H1 (cell line): ENCODE results near the gene KREMEN1. TPM values are rescaled to one million over a fixed set of nuclear protein-coding genes. Genes with fewer than 3 reads are reported as not detected.

Source experiments
- CTCF ChIA-PET: fragments of 300-600 bp; sonication (Branson Sonifier 250); formaldehyde crosslinking; loops from one replicate; lab custom pipeline; 2021; ENCODE audit not compliant: partially characterized antibody; lab: Charles Lee
- POLR2A ChIA-PET: fragments of 300-600 bp; sonication (Branson Sonifier 250); formaldehyde crosslinking; loops from one replicate; lab custom pipeline; 2021; ENCODE audit warnings: inconsistent platforms; ENCODE audit not compliant: partially characterized antibody; lab: Charles Lee
- DNase-seq, 2 experiments: peaks; one replicate each; pipeline versions ENCODE4 v3.0.0 to v3.0.0-alpha.2; 2010 to 2022; ENCODE audit warnings: low spot score in 2 of 2, low read depth in 1 of 2, mixed read lengths in 1 of 2
- FAIRE-seq: peaks from 2 replicates; lab custom pipeline; 2011; peaks lifted over from hg19 to GRCh38; lab: Jason Lieb, UNC
- H2AFZ ChIP-seq: 2 replicates; pipeline ENCODE4 v1.8.1; 2012; ENCODE audit warnings: low read length, inconsistent platforms
- H2AK5ac ChIP-seq: 2 replicates; pipeline ENCODE4 v1.6.1; 2013; ENCODE audit warnings: low read depth, low read length
- H2BK120ac ChIP-seq: replicated peaks from 2 replicates; pipeline ENCODE3; 2013; ENCODE audit warnings: low read depth, low read length, inconsistent platforms
- H2BK12ac ChIP-seq: 2 replicates; pipeline ENCODE4 v1.6.1; 2013; ENCODE audit warnings: low read depth, low read length
- H2BK15ac ChIP-seq: 2 replicates; pipeline ENCODE4 v1.6.1; 2013; ENCODE audit warnings: low read length
- H2BK20ac ChIP-seq: 2 replicates; pipeline ENCODE4 v1.6.1; 2013; ENCODE audit warnings: low read length
- H2BK5ac ChIP-seq: 2 replicates; pipeline ENCODE4 v1.6.1; 2013; ENCODE audit warnings: low read depth, low read length
- H3K14ac ChIP-seq: 2 replicates; pipeline ENCODE4 v1.6.1; 2013; ENCODE audit warnings: inconsistent platforms; ENCODE audit not compliant: insufficient read length
- H3K18ac ChIP-seq: 2 replicates; pipeline ENCODE4 v1.6.1; 2013; ENCODE audit warnings: low read length; ENCODE audit errors: extremely low read depth
- H3K23ac ChIP-seq: 2 replicates; pipeline ENCODE4 v1.6.1; 2013; ENCODE audit warnings: inconsistent platforms; ENCODE audit not compliant: insufficient read length
- H3K23me2 ChIP-seq: 2 replicates; pipeline ENCODE4 v1.6.1; 2013; ENCODE audit warnings: low read depth, low read length
- H3K27ac ChIP-seq: 2 replicates; pipeline ENCODE4 v1.6.1; 2011; ENCODE audit warnings: low read depth, low read length, inconsistent platforms
- H3K27me3 ChIP-seq, 4 experiments: replicated peaks in 1 of 4; 1 replicate in 1 of 4; 2 replicates in 3 of 4; pipeline versions ENCODE4 v1.6.1 to v1.8.1; 2011 to 2013; ENCODE audit warnings: low read length in 3 of 4, mild to moderate bottlenecking in 3 of 4, inconsistent platforms in 2 of 4, mixed read lengths in 2 of 4, moderate library complexity in 1 of 4; ENCODE audit not compliant: control insufficient read depth in 3 of 4, insufficient read depth in 3 of 4; ENCODE audit errors: extremely low read depth in 1 of 4
- H3K36me3 ChIP-seq, 4 experiments: 2 replicates each; pipeline versions ENCODE4 v1.6.1 to v1.8.1; 2011 to 2013; ENCODE audit warnings: mild to moderate bottlenecking in 4 of 4, low read length in 3 of 4, moderate library complexity in 2 of 4, control low read depth in 1 of 4, inconsistent platforms in 1 of 4; ENCODE audit not compliant: insufficient read depth in 4 of 4, control insufficient read depth in 2 of 4
- H3K4ac ChIP-seq: replicated peaks from 2 replicates; pipeline ENCODE3; 2013; ENCODE audit warnings: low read length, low read depth, mixed read lengths, inconsistent platforms; ENCODE audit not compliant: insufficient read length
- H3K4me1 ChIP-seq, 4 experiments: replicated peaks in 1 of 4; 1 replicate in 1 of 4; 2 replicates in 3 of 4; pipeline versions ENCODE4 v1.6.1 to v1.8.1; 2011 to 2013; ENCODE audit warnings: low read length in 3 of 4, inconsistent platforms in 2 of 4, mixed read lengths in 1 of 4; ENCODE audit not compliant: insufficient read depth in 4 of 4, control insufficient read depth in 3 of 4
- H3K4me2 ChIP-seq, 2 experiments: 2 replicates each; pipeline versions ENCODE4 v1.6.1 to v1.8.1; 2011 to 2013; ENCODE audit warnings: low read depth in 2 of 2, low read length in 2 of 2, control low read depth in 1 of 2, inconsistent platforms in 1 of 2, mild to moderate bottlenecking in 1 of 2; ENCODE audit not compliant: insufficient read depth in 1 of 2
- H3K4me3 ChIP-seq, 4 experiments: fragments of 200-600, 300-600 bp in 1 of 4; sonication (generic), shearing (Covaris generic), sonication (Bioruptor Twin) in 1 of 4; 2 replicates each; pipeline versions ENCODE4 v1.5.1 to v1.8.1; 2011 to 2016; ENCODE audit warnings: low read length in 4 of 4, low read depth in 3 of 4, control low read depth in 2 of 4, inconsistent platforms in 2 of 4, mild to moderate bottlenecking in 2 of 4, mixed read lengths in 1 of 4, moderate library complexity in 1 of 4; ENCODE audit not compliant: insufficient read depth in 2 of 4; ENCODE audit errors: extremely low read depth in 1 of 4
- H3K56ac ChIP-seq: replicated peaks from 2 replicates; pipeline ENCODE3; 2013; ENCODE audit warnings: low read depth, mild to moderate bottlenecking, mixed read lengths, low read length, inconsistent platforms; ENCODE audit not compliant: insufficient read length
- H3K79me1 ChIP-seq: 2 replicates; pipeline ENCODE4 v1.6.1; 2013; ENCODE audit warnings: low read depth, low read length, control low read depth
- H3K79me2 ChIP-seq, 2 experiments: 2 replicates each; pipeline versions ENCODE4 v1.6.1 to v1.8.1; 2012 to 2013; ENCODE audit warnings: low read length in 2 of 2, mild to moderate bottlenecking in 2 of 2, inconsistent platforms in 1 of 2; ENCODE audit not compliant: insufficient read depth in 2 of 2, control insufficient read depth in 1 of 2
- H3K9ac ChIP-seq, 4 experiments: replicated peaks in 1 of 4; 1 replicate in 1 of 4; 2 replicates in 3 of 4; pipeline versions ENCODE4 v1.6.1 to v1.8.1; 2011 to 2013; ENCODE audit warnings: low read depth in 3 of 4, low read length in 3 of 4, control low read depth in 2 of 4, mild to moderate bottlenecking in 2 of 4, moderate library complexity in 2 of 4, inconsistent platforms in 1 of 4; ENCODE audit errors: extremely low read depth in 1 of 4
- H3K9me3 ChIP-seq, 2 experiments: 2 replicates each; pipeline versions ENCODE4 v1.6.1 to v1.8.1; 2012 to 2013; ENCODE audit warnings: mild to moderate bottlenecking in 2 of 2, moderate library complexity in 2 of 2, control low read depth in 1 of 2, inconsistent platforms in 1 of 2, low read depth in 1 of 2, low read length in 1 of 2, mixed read lengths in 1 of 2; ENCODE audit not compliant: insufficient read depth in 2 of 2
- H4K20me1 ChIP-seq, 2 experiments: replicated peaks in 1 of 2; 2 replicates each; pipeline versions ENCODE3 to v1.8.1; 2011 to 2013; ENCODE audit warnings: inconsistent platforms in 2 of 2, low read length in 2 of 2, mild to moderate bottlenecking in 1 of 2; ENCODE audit not compliant: insufficient read depth in 2 of 2, control insufficient read depth in 1 of 2
- H4K5ac ChIP-seq: 2 replicates; pipeline ENCODE4 v1.6.1; 2013; ENCODE audit warnings: low read length, low read depth, mixed read lengths, inconsistent platforms; ENCODE audit not compliant: insufficient read length
- H4K8ac ChIP-seq: 2 replicates; pipeline ENCODE4 v1.8.0; 2013; ENCODE audit warnings: mild to moderate bottlenecking, moderate library complexity, low read length, inconsistent platforms; ENCODE audit not compliant: insufficient read depth; ENCODE audit errors: extremely low read depth
- H4K91ac ChIP-seq: replicated peaks from 2 replicates; pipeline ENCODE3; 2013; ENCODE audit warnings: low read length, mixed read lengths, inconsistent platforms; ENCODE audit not compliant: insufficient read length
- CHD2 ChIP-seq: IDR thresholded peaks from 2 replicates; pipeline ENCODE4 v1.6.1; 2012; ENCODE audit warnings: low read length, improper control_type of control experiment
- EGR1 ChIP-seq: IDR thresholded peaks from 2 replicates; pipeline ENCODE4 v1.6.1; 2011; ENCODE audit warnings: low read depth, low read length, borderline replicate concordance
- GABPA ChIP-seq: IDR thresholded peaks from 2 replicates; pipeline ENCODE4 v1.6.1; 2011; ENCODE audit warnings: mild to moderate bottlenecking, low read length, moderate library complexity, borderline replicate concordance; ENCODE audit not compliant: insufficient read depth
- GTF2F1 ChIP-seq: IDR thresholded peaks from 2 replicates; pipeline ENCODE4 v1.6.1; 2012; ENCODE audit warnings: low read depth, low read length, improper control_type of control experiment, borderline replicate concordance
- HDAC2 ChIP-seq, 2 experiments: fragments of 300-600 bp in 1 of 2; sonication (generic) in 1 of 2; IDR thresholded peaks; 2 replicates each; pipeline ENCODE4 v1.6.1; 2011 to 2012; ENCODE audit warnings: low read depth in 2 of 2, low read length in 2 of 2, mild to moderate bottlenecking in 2 of 2, moderate library complexity in 2 of 2, borderline replicate concordance in 1 of 2, inconsistent platforms in 1 of 2
- KDM1A ChIP-seq: fragments of 200-600, 300-600 bp; sonication (generic); IDR thresholded peaks from 2 replicates; pipeline ENCODE4 v1.7.1; 2016; ENCODE audit warnings: mild to moderate bottlenecking, low read length, borderline replicate concordance
- KDM4A ChIP-seq: IDR thresholded peaks from one replicate; pipeline ENCODE4 v1.7.1; 2012; ENCODE audit warnings: low read depth, mild to moderate bottlenecking, moderate library complexity, low read length, inconsistent platforms; ENCODE audit not compliant: severe bottlenecking
- MAFK ChIP-seq: IDR thresholded peaks from 2 replicates; pipeline ENCODE4 v1.6.1; 2012; ENCODE audit warnings: low read depth, mild to moderate bottlenecking, improper control_type of control experiment, low read length
- NRF1 ChIP-seq: IDR thresholded peaks from 2 replicates; pipeline ENCODE4 v1.6.1; 2011; ENCODE audit warnings: mild to moderate bottlenecking, low read depth, low read length, improper control_type of control experiment
- RXRA ChIP-seq: IDR thresholded peaks from 2 replicates; pipeline ENCODE4 v1.6.1; 2011; ENCODE audit warnings: low read depth, mild to moderate bottlenecking, low read length, moderate library complexity; ENCODE audit not compliant: insufficient read depth
- SP2 ChIP-seq: IDR thresholded peaks from 2 replicates; pipeline ENCODE4 v1.6.1; 2012; ENCODE audit warnings: mild to moderate bottlenecking, low read length, inconsistent platforms
- SP4 ChIP-seq: IDR thresholded peaks from 2 replicates; pipeline ENCODE4 v1.6.1; 2012; ENCODE audit warnings: low read length, inconsistent platforms
- TAF1 ChIP-seq: IDR thresholded peaks from 2 replicates; pipeline ENCODE4 v1.6.1; 2011; ENCODE audit warnings: mild to moderate bottlenecking, low read depth, low read length
- YY1 ChIP-seq: IDR thresholded peaks from 2 replicates; pipeline ENCODE4 v1.6.1; 2011; ENCODE audit warnings: low read depth, mild to moderate bottlenecking, low read length
- WGBS, 2 experiments: shearing (Covaris generic) in 1 of 2; methylation state at CpG; one replicate each; pipeline versions ENCODE4 v1.1.6 to v1.1.7; 2013 to 2015; ENCODE audit warnings: low lambda C conversion rate in 2 of 2, mixed read lengths in 2 of 2, inconsistent platforms in 1 of 2, low coverage in 1 of 2, missing lambda C conversion rate in 1 of 2; ENCODE audit not compliant: insufficient replicate concordance in 2 of 2, insufficient coverage in 1 of 2, insufficient read length in 1 of 2; ENCODE audit errors: extremely low coverage in 1 of 2, missing lambda C conversion rate in 1 of 2; 5-methylcytosine and 5-hydroxymethylcytosine counted together
- polyA plus RNA-seq, 7 experiments: library from polyadenylated mRNA; depleted of rRNA in 3 of 7; stranded (reverse) in 5 of 7; unstranded in 2 of 7; fragments of >200 nt in 5 of 7; fragments of 200-250 nt in 2 of 7; gene quantifications; 1 replicate in 5 of 7; 2 replicates in 1 of 7; 4 replicates in 1 of 7; pipeline versions ENCODE4 v1.2.1 to v1.2.3, GENCODE V29; 2011 to 2013; ENCODE audit warnings: missing spikeins in 2 of 7, mixed read lengths in 2 of 7
- total RNA-seq: library from RNA; stranded (reverse); fragmentation: NEBNext Ultra II Directional; extraction: Animal tissue kit (Norgen Biotek cat#: 25700); gene quantifications from 2 replicates; pipeline ENCODE4 v1.2.1, GENCODE V29; 2021

The KREMEN1 gene
- total and polyA plus RNA-seq, 2 of the 8 experiments (the other 6 are each of a cell fraction or from before 2014, with no cell fraction given), result 2.1 to 3.2 TPM

GRCh38 chr22:29037340-29037932 lies 35.4 kb upstream of the KREMEN1 start:
- Histone ChIP-seq H4K5ac (no peak overlapping the region), H3K56ac (no peak overlapping the region), H4K8ac (no peak overlapping the region; the same call in 1 of the 2 replicates), H2BK5ac (no peak overlapping the region), H2AFZ (no peak overlapping the region), H3K23me2 (no peaks in the 10 kb centered on the region), H3K18ac (no peak overlapping the region), H3K14ac (no peak overlapping the region), H3K79me2 (peaks cover 0 to 26% of the 10 kb centered on the region in 2 experiments; a peak in 2 of 4 replicates), H3K27me3 (no peaks in the 10 kb centered on the region), H3K4ac (no peak overlapping the region), H2BK120ac (no peak overlapping the region), H3K9ac (no peak overlapping the region), H3K36me3 (no peaks in the 10 kb centered on the region), H2BK15ac (no peak overlapping the region), H2AK5ac (no peak overlapping the region), H2BK20ac (0 out of 2 replicates have a peak overlapping the region, but pooled peaks have one; percentile 15), H3K23ac (no peak overlapping the region), H3K4me1 (peaks cover 0 to 6% (median under 1%) of the 10 kb centered on the region in 4 experiments; a peak in 4 of 7 replicates), H4K20me1 (peaks cover 0 to 8% of the 10 kb centered on the region in 2 experiments), H3K4me2 (no peak overlapping the region), H3K79me1 (peaks cover 13% of the 10 kb centered on the region), H2BK12ac (no peak overlapping the region), H3K27ac (no peak overlapping the region), H4K91ac (no peak overlapping the region), H3K4me3 (no peak overlapping the region), H3K9me3 (no peaks in the 10 kb centered on the region)
- ChIA-PET CTCF (interaction anchor here (0.7 to 5.8 kb wide), 7 partner anchors 17 to 186 kb away, joined by 3 to 67 read pairs (median 3); no protein-coding TSS in a partner anchor), POLR2A (interaction anchor here (0.9 to 1.0 kb wide), 2 partner anchors 17 to 51 kb away, joined by 3 read pairs; no protein-coding TSS in a partner anchor)
- DNase-seq, result no peak
- no peak for FAIRE-seq
- 86% methylated on average over 4 of the region's 4 CpGs; no CpG with 5 or more reads in 1 of the 2 experiments for WGBS, 2 experiments
- no peak for TF ChIP-seq NRF1
- TF ChIP-seq GABPA, result no peak
- TF ChIP-seq KDM4A, result no peak
- TF ChIP-seq HDAC2 (IDR thresholded peaks at IDR 0.05; ENCODE audit: borderline replicate concordance in 1 of 2, low read depth in 2 of 2, low read length in 2 of 2), result no peak
- no peak for TF ChIP-seq CHD2
- TF ChIP-seq GTF2F1, result no peak
- no peak for TF ChIP-seq SP4
- no peak for TF ChIP-seq YY1
- no peak for TF ChIP-seq RXRA
- TF ChIP-seq EGR1, result no peak
- TF ChIP-seq MAFK, result no peak
- no peak for TF ChIP-seq SP2
- TF ChIP-seq KDM1A, result no peak
- TF ChIP-seq TAF1, result no peak
